ENCODE results near the gene INPP5A.

GRCh38 chr10:132498562-132499366 lies 38.8 kb upstream of the INPP5A start:
- TF ChIP-seq POLR2A (IDR thresholded peaks at IDR 0.05) (no peak), CTCF (IDR thresholded peaks at IDR 0.05 in 8 of 11, conservative IDR thresholded peaks at IDR 0.05 in 3 of 11) (no peak)
